Glutamatergic neuron (in vitro differentiated cells): ENCODE data around the gene CLSTN3. TPM values are rescaled to one million over a fixed set of nuclear protein-coding genes. Genes with fewer than 3 reads are reported as not detected.

Source experiments
- DNase-seq: peaks from one replicate; pipeline ENCODE4 v3.0.0; 2022
- H3K27ac Mint-ChIP-seq: one replicate; pipeline ENCODE4 v1.8.0; 2020; ENCODE audit warnings: mild to moderate bottlenecking, mixed read lengths, inconsistent platforms; ENCODE audit not compliant: unreplicated experiment
- H3K27me3 Mint-ChIP-seq: one replicate; pipeline ENCODE4 v1.8.0; 2020; ENCODE audit warnings: mild to moderate bottlenecking, moderate library complexity, mixed read lengths, inconsistent platforms; ENCODE audit not compliant: unreplicated experiment
- H3K36me3 Mint-ChIP-seq: one replicate; pipeline ENCODE4 v1.8.0; 2020; ENCODE audit warnings: mild to moderate bottlenecking, mixed read lengths, inconsistent platforms; ENCODE audit not compliant: unreplicated experiment
- H3K4me1 Mint-ChIP-seq: one replicate; pipeline ENCODE4 v1.8.0; 2020; ENCODE audit warnings: mild to moderate bottlenecking, low read depth, mixed read lengths, inconsistent platforms; ENCODE audit not compliant: unreplicated experiment
- H3K4me3 Mint-ChIP-seq: one replicate; pipeline ENCODE4 v1.8.0; 2020; ENCODE audit warnings: mild to moderate bottlenecking, mixed read lengths, inconsistent platforms; ENCODE audit not compliant: unreplicated experiment
- H3K9me3 Mint-ChIP-seq: one replicate; pipeline ENCODE4 v1.8.0; 2020; ENCODE audit warnings: mild to moderate bottlenecking, moderate library complexity, mixed read lengths, inconsistent platforms; ENCODE audit not compliant: unreplicated experiment
- total RNA-seq: library from RNA; stranded (reverse); fragmentation: NEBNext Ultra II Directional; extraction: Animal tissue kit (Norgen Biotek cat#: 25700); gene quantifications from one replicate; pipeline ENCODE4 v1.2.1, GENCODE V29; 2021; ENCODE audit not compliant: unreplicated experiment
- TF ChIP-seq, protein P1 (sequence below): fragments of 200-600 bp; sonication (generic); IDR thresholded peaks from one replicate; pipeline ENCODE4 v1.5.0; 2021; ENCODE audit not compliant: partially characterized antibody, unreplicated experiment

CLSTN3 gene
- total RNA-seq, 1 donor from 2014 or later: 113 TPM

DNA sequence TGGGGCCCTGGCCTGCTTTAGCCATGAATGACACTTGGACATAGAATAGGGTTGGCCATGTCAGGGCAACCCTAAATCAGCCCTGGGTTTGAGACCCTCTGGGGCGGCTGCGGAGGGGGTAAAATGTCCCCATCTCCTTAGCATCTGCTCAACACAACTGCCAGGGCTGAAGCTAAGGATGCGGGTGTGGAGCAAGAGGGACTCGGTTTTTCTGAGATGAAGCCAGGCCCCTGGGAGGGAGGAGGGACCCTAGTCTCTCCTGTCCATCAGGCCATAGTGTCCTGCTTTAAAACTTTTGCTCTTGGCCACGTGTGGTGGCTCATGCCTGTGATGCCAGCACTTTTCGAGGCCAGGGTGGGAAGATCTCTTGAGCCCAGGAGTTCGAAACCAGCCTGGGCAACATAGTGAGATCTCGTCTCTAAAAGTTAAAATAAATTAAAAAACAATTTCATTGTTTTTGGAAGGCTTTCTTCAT lies 37.1 kb upstream of the CLSTN3 start:
- Mint-ChIP-seq H3K27me3 (peaks cover 7% of the 10 kb centered on the region), H3K27ac (no peak overlapping the region)
- TF ChIP-seq, protein P1, sequence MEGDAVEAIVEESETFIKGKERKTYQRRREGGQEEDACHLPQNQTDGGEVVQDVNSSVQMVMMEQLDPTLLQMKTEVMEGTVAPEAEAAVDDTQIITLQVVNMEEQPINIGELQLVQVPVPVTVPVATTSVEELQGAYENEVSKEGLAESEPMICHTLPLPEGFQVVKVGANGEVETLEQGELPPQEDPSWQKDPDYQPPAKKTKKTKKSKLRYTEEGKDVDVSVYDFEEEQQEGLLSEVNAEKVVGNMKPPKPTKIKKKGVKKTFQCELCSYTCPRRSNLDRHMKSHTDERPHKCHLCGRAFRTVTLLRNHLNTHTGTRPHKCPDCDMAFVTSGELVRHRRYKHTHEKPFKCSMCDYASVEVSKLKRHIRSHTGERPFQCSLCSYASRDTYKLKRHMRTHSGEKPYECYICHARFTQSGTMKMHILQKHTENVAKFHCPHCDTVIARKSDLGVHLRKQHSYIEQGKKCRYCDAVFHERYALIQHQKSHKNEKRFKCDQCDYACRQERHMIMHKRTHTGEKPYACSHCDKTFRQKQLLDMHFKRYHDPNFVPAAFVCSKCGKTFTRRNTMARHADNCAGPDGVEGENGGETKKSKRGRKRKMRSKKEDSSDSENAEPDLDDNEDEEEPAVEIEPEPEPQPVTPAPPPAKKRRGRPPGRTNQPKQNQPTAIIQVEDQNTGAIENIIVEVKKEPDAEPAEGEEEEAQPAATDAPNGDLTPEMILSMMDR: no peak

DNA sequence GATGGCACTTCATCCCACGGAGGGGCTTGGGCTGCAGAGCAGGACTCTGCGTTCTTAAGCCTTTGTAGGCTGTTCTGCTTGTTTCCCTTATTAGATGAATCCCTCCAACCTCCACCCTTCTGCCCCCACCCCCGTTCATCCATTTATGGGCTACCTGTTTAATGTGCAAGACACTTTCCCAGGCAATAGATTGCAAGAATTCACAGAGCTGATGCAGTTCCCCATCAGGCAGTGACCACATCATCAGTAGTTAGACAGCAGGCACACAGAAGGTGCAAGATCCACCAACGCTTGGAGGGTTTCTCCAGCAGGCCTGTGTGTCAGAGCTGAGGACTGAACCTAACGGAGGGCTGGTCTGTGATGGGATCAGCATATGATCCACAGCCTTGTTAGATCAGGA lies 36.7 kb upstream of the CLSTN3 start:
- H3K4me3 Mint-ChIP-seq: no peak overlapping the region
- peak overlapping the region; percentile 9 for H3K27ac Mint-ChIP-seq
- TF ChIP-seq, protein P1: no peak
- no peaks in the 10 kb centered on the region for H3K36me3 Mint-ChIP-seq
- peaks cover 7% of the 10 kb centered on the region for H3K27me3 Mint-ChIP-seq
- H3K4me1 Mint-ChIP-seq: peaks cover 9% of the 10 kb centered on the region
- DNase-seq: no peak
- peaks cover 5% of the 10 kb centered on the region for H3K9me3 Mint-ChIP-seq

More for the DNA sequence above, 37.1 kb upstream of the CLSTN3 start:
- H3K4me1 Mint-ChIP-seq: peaks cover 9% of the 10 kb centered on the region
- peaks cover 5% of the 10 kb centered on the region for H3K9me3 Mint-ChIP-seq
- H3K36me3 Mint-ChIP-seq: no peaks in the 10 kb centered on the region
- no peak for DNase-seq
- H3K4me3 Mint-ChIP-seq: no peak overlapping the region

DNA sequence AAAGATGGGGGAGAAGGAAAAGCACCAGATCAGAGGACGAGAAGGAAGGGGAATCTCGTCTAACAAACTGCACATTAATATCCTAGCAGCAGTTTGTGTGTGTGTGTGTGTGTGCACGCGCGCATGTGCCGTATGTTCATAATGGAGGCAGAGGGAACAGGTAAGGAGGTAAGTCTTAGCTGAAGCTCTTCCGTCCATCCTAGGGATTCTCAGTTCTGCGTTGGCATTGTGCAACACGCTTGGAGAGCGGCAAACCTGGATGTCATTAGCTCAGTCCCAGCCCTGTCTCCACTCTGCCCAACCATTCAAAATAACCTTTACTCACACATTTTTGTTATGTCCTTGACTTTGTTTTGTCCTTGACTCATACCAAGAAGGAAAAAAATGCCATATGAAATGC lies 36.3 kb upstream of the CLSTN3 start:
- Mint-ChIP-seq H3K9me3 (peaks cover 4% of the 10 kb centered on the region), H3K4me1 (peaks cover 9% of the 10 kb centered on the region), H3K36me3 (no peaks in the 10 kb centered on the region), H3K4me3 (no peak overlapping the region), H3K27me3 (peaks cover 7% of the 10 kb centered on the region), H3K27ac (peak overlapping the region; percentile 9)
- TF ChIP-seq, protein P1: no peak
- DNase-seq: no peak

DNA sequence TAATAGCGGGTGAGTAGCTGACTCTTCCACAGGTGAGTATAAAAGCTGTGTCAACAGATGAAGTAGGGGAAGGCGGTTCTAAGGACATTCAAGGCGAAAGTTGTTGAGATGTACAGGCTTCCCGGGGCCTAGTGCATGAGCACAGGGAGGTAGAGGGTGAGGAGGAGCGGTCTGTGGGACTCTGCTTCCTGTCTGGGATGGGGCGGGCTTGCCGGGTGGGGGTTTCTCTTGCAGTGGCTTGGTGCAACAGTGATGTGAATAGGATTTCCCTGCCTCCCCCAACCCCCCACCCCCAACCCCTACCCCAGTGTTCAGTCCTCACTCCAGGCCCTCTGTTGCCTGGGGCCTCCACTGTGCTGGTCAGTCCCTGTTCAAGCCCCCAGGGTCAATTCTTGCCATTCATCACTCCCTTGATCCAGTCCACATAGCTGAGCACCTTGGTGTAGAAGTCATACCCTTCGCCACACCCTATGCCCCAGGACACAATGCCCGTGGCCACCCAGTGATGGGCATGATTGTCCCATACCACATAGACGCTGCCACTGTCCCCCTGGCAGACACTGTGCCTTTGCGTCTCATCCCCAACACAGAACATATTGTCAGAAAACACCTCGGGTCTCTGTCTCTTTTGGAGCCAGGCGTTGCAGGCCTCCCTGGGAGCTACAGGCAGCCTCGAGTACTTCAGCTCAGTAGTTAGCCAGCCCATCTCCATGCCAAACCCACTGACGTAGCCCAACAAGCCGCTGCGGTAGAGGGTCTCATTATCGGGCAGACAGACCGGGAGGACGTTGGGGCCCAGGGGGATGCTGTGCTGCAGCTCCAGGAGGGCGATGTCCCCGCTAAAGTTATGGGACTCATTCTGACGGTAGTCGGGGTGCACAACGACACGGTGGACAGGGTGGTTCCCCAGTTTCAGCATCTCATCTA lies 33.9 kb upstream of the CLSTN3 start:
- TF ChIP-seq, protein P1: no peak
- Mint-ChIP-seq H3K4me1 (no peaks in the 10 kb centered on the region), H3K36me3 (no peaks in the 10 kb centered on the region), H3K4me3 (no peak overlapping the region), H3K9me3 (no peaks in the 10 kb centered on the region), H3K27ac (no peak overlapping the region), H3K27me3 (peaks cover 1% of the 10 kb centered on the region)
- DNase-seq: no peak

DNA sequence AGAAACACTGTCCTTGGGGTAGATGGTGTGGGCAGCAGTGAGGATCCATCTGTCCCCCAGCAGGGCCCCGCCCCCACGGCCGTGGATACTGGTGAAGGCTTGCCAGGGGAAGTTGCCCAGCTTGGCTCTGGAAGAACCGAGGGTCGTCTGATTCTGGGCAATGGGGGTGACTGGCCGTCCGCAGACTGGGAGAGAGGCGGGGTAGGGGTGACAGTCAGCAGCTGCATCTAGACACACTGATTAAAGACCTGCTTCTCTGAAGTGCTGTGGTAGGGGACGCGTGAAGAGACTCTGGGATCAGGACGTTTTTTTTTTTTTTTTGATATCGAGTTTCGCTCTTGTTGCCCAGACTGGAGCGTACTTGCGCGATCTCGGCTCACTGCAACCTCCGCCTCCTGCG lies 33.2 kb upstream of the CLSTN3 start:
- no peaks in the 10 kb centered on the region for H3K4me1 Mint-ChIP-seq
- no peaks in the 10 kb centered on the region for H3K9me3 Mint-ChIP-seq
- no peaks in the 10 kb centered on the region for H3K36me3 Mint-ChIP-seq
- TF ChIP-seq, protein P1: no peak
- DNase-seq: no peak
- peaks cover 1% of the 10 kb centered on the region for H3K27me3 Mint-ChIP-seq
- H3K27ac Mint-ChIP-seq: no peak overlapping the region
- no peak overlapping the region for H3K4me3 Mint-ChIP-seq
